Activated T-cell treated with anti-CD3 and anti-CD28 coated beads for 1 hour (primary cell): Measurements from ENCODE around the gene TRAPPC3.
"Not testable (repeated sequence)": the region's sequence is repeated elsewhere in the genome, so short reads cannot be mapped to it uniquely, and the experiment has no call there.

Source experiments
- DNase-seq: peaks from one replicate; pipeline ENCODE4 v3.0.0-alpha.2; 2020; ENCODE audit warnings: low read depth

TRAPPC3 gene

DNA sequence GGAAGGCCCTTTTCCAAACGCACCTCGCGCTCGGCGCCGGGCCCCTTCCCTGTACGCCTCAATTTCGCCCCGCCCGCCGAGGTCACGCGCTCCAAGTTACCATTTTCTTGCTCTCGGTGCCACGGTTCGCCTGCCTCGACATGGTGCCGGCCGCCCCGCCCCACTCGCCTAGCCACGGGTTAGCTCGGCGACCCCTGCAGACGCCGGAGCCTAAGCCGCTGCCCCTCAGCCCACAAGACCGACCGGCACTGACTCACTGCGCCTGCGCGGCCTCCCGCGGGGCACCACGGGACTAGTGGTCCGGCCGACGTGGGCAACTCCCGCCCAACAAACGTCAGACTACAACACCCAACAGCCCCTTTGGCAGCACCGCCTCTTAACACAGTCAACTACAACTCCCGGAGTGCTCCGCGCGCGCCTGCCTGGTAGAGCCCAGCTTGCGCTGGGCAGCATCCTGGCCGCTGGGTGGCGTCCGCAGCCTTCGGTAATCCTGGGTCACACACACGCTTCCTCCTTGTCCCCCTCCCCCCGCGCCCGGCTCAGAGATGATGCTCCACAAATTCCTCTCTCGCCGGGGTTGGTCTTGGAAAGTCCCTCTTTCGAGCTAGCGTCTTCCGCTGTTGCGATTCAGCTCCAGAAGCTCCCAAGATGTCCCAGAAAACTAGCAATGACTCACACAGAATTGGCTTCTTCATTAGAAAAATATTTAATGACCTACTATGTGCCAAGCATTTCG lies at the start of gene TRAPPC3:
Gene TRAPPC3, minus strand, starts transcription at position 250 of the 736 bp plus-strand sequence. Its CDS starts 108 bp downstream, at position 142.
- DNase-seq = peak; percentile 98

DNA sequence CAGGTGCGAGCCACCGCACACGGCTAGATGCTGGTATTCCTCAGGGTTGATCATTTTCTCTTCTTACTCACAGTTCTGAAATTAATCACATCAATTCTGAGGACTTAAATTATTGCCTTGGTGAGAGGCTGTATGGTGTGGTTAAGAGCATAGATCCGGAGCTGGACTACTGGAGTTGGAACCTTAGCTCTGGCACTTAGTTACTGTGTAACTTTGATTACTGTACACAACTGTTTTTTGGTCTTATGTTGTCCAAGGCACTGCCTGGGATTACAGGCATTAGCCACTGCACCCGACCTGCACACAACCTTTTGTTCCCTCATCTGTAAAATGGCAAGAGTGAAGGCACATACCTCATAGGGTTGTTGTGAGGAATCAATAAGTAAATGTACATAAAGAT lies 49.4 kb upstream of the TRAPPC3 start:
- DNase-seq = no peak

DNA sequence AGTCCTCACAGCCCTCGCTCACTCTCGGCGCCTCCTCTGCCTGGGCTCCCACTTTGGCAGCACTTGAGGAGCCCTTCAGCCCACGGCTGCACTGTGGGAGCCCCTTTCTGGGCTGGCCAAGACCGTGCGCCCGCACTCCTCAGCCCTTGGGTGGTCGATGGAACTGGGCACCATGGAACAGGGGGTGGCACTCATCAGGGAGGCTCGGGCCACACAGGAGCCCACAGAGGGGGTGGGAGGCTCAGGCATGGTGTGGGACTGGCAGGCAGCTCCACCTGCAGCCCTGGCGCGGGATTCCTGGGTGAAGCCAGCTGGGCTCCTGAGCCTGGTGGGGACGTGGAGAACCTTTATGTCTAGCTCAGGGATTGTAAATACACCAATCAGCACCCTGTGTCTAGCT lies 47.5 kb upstream of the TRAPPC3 start:
- DNase-seq = not testable (repeated sequence)

DNA sequence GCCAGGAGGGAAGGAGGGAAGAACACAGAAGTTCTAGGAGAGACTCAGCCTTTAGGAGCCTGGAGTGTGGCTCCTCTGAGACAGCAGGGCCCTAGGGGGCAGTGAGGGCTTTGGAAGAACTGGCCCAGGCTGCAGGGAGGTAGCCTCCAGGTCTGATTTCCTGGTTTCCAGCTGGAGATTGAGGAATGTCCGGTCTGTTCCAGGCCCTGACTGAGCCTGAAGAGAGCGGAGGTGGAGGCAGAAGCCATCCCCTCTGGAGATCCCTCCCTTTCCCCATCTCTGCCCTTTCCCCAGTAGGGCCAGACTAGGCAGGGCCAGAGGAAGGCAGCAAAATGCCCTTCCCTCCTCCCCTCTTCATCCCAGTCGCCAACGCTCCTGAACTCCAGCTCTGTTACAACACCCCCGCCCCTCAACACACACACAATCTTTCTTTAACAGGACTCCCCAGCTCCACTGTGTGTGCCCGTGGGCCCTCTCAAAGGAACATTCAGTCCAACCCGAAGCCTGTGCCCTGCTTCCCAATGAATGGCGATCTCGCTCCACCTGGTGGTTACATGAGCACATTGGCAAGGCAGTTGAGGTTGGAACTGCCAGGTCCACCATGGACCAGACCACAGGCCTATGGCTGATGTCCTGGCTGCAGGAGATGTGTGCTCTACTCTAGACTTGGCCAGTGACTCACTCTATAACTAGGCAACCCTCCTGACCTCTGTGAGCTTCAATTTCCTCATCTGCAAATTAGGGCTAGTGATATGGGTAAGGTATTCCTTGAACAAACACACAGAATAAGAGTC lies 38.7 kb upstream of the TRAPPC3 start:
- DNase-seq = peak; percentile 66

DNA sequence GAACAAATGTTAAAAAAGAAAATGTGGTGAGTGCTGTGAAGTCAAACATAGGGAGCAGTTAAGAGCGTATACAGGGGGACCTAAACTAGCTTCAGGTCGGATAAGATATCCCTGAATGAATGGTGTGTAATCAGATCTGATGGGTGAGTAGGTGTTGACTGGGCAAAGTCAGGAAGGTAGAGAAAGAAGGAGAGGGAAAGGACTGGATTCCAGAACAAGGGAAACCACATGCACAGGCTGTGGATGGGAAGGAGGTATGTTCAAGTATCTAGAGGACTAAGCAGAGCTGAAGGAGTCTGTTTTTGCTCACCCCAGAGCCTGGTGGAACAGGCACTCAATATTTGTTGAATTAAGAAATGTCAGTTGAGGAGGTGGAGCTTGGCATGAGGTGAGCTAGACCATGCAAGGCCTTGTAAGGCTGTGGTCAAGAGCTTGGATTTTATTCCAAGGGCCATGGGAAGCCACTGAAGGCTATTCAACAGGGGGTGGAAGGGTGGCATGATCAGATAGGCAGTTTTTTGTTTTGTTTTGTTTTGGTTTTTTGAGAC lies 34.1 kb upstream of the TRAPPC3 start:
- no peak for DNase-seq

DNA sequence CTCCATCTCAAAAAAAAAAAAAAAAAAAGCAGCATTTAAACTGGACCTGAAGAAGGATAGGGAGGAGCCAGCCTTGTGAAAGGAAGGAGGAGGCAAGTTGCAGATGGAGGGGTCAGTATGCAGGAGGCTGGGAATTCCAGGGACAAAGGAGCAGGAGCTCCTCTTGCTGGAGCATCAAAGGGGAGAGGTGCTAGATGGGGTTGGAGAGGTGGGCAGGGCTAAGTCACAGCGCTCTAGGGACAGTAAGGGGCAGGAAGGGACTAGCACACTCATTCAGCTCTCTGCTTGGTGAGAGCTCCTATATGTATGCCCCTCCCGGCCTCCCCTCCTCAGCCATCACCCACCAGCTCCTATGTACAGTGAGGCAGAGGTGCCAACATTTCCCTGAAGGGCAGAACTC lies 33.4 kb upstream of the TRAPPC3 start:
- DNase-seq = no peak

DNA sequence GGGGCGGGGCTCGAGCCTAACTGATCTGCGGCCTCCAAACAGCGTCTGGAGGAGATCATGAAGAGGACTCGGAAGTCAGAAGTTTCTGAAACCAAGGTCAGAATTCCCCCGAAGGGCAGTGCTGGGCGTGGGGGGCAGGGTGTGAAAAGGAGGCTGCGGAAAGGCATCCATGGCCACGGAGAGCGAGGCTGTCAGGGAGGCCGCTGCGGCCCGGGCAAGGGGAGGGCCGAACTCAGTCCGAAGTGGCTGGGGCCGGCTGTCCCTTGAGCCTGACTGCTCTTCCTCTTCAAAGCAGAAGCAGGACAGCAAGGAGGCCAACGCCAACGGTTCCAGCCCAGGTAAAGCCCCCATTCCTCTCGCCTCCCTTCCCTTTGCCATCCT lies 29.9 kb upstream of the TRAPPC3 start:
- DNase-seq = no peak

DNA sequence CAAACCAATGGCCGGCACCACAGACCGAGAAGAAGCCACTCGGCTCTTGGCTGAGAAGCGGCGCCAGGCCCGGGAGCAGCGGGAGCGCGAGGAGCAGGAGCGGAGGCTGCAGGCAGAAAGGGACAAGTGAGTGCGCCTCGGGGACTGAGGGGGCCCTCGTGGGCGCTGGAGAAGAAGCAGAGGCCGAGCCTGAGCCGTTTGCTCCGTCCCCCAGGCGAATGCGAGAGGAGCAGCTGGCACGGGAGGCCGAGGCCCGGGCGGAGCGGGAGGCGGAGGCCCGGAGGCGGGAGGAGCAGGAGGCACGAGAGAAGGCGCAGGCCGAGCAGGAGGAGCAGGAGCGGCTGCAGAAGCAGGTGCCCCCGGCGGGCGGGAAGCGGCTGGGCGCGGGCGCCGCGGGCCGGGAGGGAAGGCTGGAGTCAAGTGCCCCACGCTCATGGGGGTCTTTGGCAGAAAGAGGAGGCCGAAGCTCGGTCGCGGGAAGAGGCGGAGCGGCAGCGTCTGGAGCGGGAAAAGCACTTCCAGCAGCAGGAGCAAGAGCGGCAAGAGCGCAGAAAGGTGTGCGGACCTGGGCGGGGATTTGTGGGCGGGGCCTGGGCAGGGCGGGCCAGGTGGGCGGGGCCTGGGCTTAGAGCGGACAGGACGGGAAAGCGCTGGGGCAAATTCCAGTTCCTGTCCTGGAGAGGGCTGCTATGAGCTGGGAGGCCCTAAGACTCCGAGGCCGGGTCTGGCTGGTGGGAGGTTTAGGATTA lies 29.4 kb upstream of the TRAPPC3 start:
- DNase-seq = no peak

DNA sequence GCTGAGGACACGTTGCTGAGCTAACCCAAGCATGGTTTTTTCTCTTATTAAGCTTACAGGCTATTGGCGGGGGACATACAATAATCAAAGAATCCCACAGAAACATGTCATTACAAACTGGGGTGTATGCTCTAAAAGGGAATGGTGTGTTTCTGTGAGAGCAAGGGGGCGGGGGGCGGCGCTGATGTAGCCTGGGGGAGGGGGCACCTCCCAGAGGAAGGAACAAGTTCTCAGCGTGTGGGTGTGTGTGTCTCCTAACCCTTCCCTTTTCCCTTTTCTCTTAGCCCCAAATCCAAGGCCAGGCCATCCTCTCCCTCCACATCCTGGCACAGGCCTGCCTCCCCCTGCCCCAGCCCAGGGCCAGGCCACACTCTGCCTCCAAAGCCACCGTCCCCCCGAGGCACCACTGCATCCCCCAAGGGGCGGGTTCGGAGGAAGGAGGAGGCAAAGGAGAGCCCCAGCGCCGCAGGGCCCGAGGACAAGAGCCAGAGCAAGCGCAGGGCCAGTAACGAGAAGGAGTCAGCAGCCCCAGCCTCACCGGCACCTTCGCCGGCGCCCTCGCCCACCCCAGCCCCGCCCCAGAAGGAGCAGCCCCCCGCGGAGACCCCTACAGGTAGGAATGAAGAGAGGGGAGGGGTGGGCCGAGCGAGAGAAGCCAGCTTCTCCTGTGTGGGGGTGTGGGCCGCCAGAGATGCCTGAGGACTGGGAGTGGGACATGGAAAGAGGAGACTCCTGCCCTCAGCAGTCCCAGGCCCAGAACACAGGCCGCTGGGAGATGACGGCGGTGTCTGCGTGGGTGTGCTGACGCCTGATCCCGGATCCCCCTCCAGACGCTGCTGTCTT lies 28.5 kb upstream of the TRAPPC3 start:
- DNase-seq = no peak

DNA sequence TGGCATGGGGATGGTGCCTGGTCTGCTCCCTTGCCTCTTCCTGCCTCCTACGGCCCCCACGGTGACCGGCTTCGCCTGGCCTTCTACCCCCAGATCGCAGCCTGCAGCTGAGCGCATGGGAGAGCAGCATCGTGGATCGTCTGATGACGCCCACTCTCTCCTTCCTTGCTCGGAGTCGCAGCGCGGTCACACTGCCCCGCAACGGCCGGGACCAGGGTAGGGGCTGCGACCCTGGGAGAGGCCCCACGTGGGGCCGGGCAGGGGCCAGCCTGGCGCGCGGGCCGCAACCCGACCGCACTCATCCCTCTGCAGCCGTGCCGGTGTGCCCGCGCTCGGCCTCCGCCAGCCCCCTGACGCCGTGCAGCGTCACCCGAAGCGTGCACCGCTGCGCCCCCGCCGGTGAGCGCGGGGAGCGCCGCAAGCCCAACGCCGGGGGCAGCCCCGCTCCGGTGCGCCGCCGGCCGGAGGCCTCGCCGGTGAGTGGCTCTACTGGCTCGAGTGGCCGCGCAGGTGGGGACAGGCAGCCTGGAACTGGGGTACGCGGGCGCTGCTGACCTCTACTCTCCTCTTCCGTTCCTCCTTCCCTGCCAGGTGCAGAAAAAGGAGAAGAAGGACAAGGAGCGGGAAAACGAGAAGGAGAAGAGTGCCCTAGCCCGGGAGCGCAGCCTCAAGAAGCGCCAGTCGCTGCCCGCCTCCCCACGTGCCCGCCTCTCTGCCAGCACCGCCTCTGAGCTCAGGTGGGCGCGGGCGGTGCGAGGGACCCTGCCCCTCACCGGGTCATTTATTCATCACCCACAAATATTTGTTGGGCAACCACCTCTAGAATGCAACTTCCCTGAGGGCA lies 27.0 kb upstream of the TRAPPC3 start:
- DNase-seq = no peak

DNA sequence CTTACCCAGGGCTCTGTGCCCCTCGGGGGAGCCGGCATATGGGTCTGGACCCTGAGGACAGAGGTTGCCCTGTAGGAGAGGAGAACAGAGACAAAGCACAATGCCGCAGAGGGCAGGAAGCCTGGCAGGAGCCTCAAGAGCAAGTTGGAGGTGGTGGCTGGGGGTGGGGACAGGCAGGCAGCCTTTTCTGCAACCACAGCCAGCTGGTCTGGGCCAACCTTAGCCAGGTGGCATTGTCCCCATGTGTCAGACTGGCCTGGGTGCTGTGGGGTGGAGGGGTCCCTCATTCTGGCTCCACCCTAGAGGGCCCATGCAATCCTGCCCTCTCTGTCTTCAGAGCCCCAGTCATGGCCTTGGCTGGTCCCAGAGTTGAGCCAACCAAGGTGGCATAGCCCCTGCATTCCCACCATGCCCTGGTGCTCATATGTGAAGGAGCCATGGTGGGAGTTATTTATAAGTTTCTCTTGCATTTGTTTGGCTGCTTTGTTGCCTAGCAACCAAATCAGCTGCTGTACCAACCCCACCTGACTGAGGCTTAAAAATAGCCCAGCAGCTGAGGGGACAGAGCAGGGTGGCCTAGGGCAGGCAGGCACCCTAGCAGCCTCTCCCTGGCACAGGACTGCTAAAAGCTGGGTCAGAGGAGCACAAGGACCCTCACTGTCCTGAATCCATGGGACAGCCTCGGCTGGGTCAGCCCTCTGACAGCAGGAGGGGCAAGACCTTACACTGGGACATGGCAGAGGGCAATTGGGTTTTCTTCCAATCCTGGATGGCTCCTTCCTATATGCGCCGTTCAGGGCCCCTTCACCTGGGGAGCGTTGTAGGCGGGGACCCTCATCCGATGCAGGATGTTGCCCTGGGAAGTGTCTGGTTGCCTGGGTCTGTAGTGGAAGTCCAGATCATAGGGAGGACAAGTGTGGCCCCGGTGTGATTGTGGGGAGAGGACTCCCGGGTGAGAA lies 26.1 kb upstream of the TRAPPC3 start:
- DNase-seq = no peak

DNA sequence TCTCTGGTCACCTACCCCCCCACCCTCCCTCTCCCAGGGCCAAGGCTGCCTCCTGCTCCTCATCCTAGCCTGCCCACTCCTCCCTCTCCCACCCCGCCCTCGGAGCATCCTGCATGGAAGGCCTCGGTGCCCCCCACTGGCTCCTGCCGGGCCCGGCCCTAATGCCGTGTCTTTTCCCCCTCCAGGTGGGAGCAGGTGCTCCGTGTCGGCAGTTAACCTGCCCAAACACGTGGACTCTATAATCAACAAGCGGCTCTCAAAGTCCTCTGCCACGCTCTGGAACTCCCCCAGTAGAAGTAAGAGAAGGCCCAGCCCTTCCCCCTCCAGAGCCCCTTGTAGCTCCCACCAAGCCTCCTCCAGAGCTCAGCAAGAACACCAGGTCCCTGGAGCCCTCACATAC lies 25.4 kb upstream of the TRAPPC3 start:
- no peak for DNase-seq

DNA sequence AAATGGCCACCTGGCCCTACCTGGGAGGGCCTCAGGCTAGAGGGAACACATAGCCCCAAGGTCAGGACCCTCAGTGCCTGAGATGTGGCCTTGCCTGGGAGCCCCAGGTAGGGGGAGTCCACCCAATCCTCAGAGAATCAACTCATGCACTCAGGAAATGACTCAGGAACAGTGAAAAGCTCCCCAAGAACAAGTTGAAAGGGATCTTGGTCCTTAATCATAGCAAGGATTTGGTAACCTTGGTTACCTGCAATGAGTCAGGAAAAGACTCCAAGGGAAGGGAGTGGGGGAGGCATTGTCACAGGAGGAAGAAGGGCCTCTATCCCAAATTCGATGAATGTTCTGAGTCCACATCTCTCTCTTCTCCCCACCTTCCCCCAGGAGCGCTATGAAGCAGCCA lies 23.7 kb upstream of the TRAPPC3 start:
- no peak for DNase-seq

DNA sequence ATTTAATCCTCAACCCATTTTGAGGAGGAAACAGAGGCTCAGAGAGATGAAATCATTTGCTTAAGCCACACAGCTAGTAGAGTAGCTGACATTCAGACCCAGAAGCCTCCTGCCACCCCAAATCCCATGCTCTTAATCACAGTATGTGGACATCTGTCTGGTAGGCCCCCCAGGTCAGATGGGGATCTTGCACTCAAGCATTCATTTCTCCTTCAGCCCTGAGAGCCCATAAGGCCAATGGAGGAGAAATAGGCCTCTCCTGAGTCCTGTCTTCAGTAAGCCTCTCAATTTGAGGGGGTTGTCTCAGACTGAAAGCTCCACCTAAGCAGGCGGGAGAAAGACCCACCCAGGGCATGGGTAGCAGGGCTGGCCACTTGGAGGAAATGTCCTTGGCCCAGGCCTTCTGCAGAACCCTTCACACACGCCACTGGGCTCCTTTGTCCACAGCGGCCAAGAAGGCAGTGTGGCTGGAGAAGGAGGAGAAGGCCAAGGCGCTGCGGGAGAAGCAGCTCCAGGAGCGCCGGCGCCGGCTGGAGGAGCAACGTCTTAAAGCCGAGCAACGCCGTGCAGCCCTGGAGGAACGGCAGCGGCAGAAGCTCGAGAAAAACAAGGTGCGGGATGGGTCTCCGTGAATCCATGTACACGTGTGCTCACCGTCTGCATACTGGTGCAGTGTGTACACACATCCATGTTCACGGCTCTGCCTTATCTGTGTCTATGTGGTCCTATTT lies 22.9 kb upstream of the TRAPPC3 start:
- DNase-seq = no peak

DNA sequence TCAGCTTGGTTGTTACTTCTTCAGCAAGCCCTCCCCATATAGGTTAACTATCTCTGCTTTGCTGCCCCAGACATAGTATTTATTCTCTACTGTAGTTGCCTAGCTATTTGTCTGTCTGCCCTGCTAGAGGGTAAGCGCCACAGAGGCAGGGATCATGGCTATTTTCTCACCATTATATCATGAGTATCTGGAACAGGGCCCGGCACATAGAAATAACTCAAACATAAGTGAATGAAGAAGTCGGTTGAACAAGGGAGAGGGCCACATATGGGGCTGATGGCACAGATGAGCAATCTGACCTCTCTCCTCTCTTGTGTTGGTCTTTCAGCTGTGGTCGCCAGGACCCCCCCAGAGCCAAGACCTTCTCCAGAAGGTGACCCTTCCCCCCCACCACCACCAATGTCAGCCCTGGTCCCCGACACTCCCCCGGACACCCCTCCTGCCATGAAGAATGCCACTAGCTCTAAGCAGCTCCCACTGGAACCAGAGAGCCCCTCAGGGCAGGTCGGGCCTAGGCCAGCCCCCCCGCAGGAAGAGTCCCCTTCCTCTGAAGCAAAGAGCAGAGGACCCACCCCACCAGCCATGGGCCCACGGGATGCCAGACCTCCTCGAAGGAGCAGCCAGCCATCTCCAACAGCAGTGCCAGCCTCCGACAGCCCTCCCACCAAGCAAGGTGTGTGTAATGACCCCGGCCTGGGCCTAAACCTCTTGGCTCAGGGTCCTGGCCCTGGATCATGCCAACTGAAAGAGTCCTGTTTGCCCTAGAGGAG lies 21.5 kb upstream of the TRAPPC3 start:
- no peak for DNase-seq

DNA sequence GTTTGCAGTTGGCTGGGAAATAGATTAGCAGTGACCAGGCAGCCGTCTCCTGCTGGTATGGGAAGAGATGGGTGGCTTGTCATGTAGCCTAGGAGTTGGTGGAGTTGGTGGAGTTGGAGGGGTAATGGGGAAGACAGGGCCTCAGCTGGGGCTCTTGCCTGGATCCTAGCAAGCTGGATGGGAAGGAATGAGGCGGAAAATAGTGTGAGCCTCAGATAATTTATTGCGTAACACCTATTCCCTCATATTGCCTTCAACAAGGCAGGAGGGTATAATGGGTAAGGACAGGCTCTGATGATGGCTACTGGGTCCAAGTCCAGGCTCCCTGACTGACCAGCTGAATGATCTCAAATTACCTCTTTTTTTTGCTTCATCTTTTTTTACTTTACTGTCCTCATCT lies 19.2 kb upstream of the TRAPPC3 start:
- no peak for DNase-seq

DNA sequence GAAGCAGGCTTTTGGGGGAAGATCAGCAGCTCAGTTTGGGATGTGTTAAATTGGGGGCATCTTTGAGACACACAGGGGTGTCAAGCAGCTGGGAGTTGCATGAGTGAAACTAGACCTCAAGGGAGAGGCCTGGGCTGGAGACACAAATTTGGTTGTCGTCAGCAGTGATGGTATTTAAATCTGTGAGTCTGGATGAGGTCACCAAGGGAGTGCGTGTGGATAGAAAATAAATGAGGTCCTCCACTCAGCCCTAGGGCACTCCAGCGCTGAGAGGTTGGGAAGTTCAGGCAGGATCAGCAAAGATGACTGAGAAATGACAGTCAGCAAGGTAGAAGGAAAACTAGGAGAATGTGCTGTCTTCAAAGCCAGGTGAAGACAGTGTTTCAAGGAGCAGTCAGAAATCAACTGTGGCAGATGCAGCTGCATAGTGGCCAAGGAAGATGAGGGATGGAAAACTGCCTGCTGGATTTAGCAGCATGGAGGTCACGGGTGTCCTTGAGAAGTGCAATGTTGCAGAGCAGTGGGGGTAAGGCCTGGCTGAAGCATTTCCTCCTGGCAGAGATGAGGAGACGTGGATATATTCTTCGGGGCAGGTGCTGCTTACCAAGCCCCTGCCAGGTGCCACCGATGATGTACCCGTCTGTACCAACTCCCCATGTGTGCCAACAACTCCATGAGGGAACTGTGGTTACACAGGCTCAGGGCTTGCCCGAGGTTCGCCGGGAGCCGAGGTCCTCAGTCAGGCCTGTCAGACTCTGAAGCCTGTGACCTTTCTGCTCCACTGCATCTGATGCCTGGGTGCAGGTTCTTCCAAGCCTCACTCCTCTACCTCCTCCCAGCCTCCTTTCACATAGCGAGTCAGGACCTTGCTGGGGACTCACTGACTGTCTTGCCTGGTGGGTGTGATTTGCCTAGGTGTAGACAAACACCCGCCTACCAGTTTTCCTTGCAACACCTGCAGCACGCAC lies 17.9 kb upstream of the TRAPPC3 start:
- no peak for DNase-seq
